GM21526 (cell line): ENCODE results near the gene TMEM62.
"Not testable (repeated sequence)": the region's sequence is repeated elsewhere in the genome, so short reads cannot be mapped to it uniquely, and the experiment has no call there.

Experiments
- ATAC-seq: cut with Tn5 transposase; IDR thresholded peaks from one replicate; pipeline ENCODE4 v1.9.1; 2021; ENCODE audit warnings: moderate library complexity; ENCODE audit not compliant: unreplicated experiment, low FRiP score

Gene TMEM62

DNA sequence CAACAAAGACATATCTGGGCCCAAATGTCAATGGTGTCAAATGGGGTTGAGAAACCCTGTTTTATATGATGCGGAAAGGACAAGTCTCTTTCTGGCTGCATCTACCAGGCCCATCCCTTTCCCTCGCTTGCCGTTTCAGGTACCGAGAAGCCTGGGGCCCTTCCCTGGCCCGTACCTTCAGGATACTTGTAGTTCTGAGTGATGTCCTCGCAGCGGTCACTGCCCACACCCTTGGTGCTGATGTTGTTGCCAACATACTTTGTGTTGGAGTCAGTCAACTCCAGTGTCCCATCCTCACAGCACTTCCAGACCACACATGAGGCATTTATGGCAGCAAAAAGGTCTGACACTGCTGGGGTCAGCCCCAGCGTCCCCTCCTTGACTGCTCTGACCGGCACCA lies 73.6 kb downstream of the TMEM62 start:
- no peak for ATAC-seq

DNA sequence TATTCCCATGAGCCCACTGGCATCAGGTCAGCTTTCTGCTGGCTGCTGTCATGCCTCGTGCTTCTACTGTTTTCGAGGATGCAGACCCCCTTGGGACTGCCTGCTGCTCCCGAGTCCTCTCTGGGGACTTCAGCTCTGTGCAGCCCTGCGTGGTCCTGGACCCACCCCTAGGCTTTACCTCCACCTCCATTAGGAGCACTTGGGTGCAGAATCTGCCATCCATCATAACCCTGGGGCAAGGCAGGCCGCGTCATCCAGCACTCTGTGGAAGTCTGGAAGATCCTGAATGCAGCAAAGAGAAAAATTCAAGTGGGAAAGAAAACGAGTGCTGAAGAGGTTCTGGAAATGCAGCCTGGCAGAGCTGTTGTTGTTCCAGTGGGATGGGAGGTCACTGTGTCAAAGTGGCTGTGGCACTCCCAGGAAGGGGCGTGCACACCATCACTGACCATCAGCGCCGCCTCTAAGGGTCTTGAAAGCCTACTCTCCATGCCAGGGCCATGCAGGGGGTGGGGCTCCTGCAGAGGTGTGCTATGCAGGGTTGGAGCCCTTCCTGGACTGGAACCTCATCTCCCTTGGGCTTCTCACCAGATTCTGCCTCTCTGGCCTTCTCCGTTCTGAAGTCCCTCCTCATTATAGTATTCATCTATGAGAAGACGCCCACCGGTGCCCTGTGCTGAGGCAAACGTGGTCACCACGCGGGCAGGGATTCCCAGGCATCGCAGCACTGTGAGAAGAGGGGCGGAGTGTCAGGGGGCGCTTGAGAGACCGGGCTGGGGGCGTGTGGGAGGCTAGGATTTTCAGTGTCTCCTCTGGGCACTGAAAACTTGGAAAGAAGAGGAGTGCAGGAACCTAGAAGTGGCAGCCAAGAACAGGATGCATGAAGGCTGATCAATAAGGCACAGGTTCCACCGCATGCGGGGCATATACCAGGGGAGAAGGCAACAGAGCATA lies 74.9 kb downstream of the TMEM62 start:
- no peak for ATAC-seq

DNA sequence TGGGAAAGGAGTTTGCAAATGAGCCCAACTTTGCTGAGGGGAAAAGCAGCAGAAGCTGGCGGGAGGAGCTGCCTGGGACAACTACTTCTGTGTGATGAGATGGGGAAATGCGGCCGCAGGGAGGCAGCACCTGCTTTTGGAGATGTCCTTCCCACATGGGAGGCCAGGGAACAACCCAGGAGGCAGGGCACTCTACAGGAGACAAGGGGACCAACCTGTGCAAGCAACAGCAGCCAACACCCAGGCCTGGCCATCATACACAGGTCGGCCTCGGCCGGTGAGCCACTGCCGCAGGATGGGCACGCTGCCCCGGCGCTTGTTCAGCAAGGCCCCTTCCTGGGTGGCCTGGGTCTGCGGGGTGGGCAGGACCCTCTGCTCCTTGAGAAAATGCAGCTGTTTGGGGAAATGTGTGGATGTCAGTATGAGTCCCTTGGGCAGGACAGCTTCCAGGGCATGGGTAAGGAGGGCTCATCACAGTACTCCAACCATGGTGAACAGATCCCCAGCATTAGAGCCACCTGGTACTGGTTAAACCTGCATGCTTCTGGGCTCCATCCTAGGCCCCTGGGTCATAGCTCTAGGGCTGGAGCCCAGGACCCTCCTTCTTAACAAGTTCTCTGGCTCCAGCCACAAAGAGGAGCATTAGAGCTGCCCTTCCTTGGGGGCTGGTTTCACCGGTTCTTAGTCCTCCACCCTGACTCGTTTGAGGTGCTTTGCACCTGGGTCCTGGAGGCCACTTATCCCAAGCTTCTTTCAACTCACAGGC lies 75.9 kb downstream of the TMEM62 start:
- no peak for ATAC-seq

DNA sequence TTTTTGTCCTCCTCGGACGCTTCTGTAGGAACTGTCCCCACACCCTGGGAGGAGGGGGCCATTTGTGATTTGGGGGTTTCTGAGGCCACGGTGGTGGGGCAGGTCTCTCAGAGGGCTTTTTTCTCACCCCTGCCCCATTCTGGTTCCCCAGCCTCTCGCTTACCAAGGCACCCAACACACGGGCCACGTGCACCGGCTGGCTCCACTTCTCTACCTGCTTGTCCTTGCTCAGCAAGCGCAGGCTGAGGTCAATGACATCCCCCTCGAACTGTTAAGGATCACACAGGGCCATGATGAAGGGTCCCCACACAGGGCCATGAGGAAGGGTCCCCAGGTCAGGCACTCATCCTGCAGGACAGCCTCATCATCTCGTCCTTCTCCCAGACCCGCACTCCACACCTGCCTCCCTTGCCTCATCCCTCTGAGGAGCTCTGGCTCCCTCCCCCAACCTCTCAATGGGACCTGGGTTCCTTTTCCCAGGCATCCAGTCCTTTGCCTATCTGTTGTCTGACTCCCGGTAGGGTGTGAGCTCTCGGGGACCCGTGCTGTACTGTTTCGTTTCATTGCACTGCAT lies 76.9 kb downstream of the TMEM62 start:
- no peak for ATAC-seq

DNA sequence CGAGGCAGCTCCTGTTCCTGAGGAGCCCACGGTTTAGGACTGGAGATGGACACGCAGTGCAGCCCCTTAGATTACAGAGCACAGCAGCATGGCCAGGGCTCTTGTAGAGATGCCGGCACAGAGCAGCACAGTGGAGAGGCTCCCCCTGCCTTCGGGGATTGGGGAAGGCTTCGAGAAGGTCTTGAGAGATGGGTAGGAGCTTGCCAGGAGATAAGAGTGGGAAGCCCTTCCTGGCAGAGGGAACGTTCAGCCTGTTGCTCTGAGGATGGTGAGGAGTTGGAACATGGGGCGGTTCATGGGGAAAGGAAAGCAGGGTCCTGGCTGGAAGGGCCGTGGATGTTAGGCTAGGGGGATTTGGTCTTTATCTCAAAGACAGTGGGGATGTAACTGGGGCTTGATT lies 77.4 kb downstream of the TMEM62 start:
- no peak for ATAC-seq

GRCh38 chr15:43211224-43211735 lies 77.9 kb downstream of the TMEM62 start:
- no peak for ATAC-seq

DNA sequence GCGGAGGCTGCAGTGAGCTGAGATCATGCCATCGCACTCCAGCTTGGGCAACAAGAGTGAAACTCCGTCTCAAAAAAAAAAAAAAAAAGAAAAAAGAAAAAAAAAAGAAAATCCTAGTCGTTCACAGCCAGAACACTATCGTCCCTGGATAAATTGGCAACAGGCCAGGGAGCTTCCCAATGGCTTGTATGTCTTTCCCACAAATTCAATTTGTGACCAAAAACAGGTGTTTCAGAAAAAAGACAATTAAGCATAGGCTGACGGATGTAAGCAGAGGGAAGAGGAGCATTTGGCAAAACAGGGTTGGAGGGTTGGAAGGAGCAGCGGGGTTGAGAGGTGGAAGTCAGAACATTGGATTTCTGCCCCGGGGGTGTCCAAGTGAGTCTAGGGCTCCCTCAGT lies 78.9 kb downstream of the TMEM62 start:
- ATAC-seq, result no peak

- ATAC-seq, result no peak
Observed at GRCh38 chr15:43212951-43213350, 79.6 kb downstream of the TMEM62 start.

GRCh38 chr15:43213466-43213865 lies 80.1 kb downstream of the TMEM62 start:
- no peak for ATAC-seq

GRCh38 chr15:43214169-43214568 lies 80.8 kb downstream of the TMEM62 start:
- ATAC-seq, result no peak

DNA sequence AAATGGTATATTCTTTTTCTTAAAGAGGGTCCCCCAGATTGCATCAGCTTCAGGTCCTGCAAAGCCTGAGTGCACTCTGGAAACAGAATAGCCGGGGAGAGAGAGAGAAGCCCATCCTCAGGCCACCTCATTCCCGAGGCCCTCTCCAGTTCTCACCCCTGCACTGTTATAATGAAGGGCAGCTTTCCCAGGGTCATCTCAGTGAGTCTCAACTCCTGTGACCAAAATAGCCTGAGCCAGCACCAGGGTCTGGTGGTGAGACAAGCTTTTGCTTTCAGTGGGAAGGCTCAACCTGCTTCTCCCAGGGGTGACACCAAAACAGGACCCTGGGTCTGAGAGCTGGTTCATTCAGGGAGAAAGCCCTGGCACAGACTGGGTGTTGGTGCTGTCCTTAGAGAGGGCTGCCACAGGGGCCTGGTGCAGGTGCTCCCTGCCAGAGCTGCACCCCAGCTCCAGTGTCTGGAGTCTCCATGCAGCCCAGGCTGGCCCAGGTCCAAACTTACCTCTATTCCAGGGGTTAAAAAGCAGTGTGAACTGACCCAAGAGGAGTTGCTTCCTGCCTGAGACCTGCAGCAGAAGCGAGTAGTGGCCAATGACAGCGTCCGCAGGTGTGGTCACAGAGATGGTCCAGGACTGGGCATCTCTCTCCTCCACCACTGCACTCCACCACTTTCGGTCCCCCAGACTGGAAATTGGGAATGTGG lies 81.4 kb downstream of the TMEM62 start:
- no peak for ATAC-seq

DNA sequence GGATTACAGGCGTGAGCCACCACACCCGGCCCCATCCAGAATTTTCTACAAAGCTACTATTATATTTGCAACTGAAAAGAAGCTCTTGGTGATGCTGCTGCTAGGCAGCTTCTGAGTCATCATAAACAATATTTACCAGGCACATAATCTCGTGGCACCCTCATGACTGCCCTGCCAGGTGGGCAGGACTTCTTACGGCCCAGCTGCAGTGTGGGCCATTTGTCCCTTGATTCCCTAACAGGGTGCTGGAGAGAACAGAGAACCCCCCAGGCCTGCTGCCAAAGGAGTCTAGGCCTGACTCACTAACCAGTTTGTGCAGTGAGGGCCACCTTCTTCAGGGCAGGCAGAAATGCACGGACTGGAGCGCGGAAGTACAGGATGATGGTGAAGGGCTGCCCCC lies 82.6 kb downstream of the TMEM62 start:
- ATAC-seq, result no peak

- ATAC-seq, result no peak
Observed at GRCh38 chr15:43218908-43219706, 85.7 kb downstream of the TMEM62 start.

DNA sequence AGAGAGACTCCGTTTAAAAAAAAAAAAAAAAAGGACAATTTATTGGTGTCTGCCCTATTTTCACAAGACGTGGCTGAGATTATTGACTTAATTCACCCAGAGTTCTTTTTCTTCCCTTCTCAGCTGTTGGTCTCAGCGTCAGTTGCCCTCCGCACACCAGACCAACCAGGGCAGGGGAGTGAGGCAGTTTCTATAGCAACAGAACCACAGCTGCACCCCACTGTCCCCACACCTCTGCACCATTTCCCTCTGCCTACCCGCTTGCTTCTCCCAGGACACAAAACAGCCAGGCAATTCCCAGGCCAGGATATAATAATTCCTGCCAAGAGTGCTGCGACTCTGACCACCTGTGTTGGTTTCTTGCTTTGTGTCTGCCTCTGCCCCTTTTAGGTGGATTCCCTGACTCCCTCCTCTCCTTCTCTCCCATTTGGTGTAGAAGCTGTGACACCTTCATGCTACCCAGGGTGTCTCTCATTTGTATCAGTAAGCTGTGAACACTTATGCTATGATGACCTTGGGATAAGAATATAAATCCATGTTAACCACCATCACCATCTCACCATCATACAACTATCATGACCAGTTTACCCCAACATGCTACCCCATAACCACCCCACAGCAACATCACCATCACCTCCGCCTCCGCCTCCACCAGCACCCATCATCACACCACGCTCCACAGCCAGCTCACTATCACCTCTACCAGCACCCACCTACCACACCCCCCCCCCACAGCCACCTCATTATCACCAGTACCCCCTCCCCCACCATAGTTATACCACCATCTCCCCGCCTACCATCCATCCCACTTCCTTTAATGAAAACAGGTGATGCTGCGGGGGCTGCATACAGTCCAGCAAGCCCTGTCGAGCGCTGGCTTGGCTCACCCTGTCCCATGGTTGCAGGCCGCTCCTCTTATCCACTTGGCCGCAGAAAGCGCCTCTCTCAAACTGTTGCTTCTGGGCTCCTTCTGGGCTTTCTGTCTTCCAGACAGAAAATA lies 86.8 kb downstream of the TMEM62 start:
- ATAC-seq, result no peak

- no peak for ATAC-seq
Observed at GRCh38 chr15:43220991-43221403, 87.6 kb downstream of the TMEM62 start, which contains the start of gene EPB42. Gene EPB42, minus strand, starts transcription at chr15:43221018. Its CDS starts 193 bp downstream, at chr15:43220825.

DNA sequence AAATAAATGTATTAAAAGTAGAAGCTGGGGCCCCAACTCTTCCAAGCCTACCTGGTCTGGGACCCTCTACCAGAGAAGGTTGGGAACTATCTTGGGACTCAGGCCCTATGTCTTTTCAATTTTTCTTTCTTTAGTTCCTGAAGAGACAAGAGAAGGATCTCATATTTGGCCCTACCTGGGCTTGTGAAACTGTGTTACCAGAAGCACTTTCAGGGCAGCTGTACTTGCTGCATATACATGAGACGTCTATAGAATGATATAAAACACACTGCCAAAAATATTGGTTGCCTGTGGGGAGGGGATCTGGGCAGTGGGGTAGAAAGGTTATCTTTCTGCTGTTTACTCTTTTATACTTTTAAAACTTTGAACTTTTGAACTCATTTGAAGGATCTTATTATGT lies 88.0 kb downstream of the TMEM62 start:
- no peak for ATAC-seq

DNA sequence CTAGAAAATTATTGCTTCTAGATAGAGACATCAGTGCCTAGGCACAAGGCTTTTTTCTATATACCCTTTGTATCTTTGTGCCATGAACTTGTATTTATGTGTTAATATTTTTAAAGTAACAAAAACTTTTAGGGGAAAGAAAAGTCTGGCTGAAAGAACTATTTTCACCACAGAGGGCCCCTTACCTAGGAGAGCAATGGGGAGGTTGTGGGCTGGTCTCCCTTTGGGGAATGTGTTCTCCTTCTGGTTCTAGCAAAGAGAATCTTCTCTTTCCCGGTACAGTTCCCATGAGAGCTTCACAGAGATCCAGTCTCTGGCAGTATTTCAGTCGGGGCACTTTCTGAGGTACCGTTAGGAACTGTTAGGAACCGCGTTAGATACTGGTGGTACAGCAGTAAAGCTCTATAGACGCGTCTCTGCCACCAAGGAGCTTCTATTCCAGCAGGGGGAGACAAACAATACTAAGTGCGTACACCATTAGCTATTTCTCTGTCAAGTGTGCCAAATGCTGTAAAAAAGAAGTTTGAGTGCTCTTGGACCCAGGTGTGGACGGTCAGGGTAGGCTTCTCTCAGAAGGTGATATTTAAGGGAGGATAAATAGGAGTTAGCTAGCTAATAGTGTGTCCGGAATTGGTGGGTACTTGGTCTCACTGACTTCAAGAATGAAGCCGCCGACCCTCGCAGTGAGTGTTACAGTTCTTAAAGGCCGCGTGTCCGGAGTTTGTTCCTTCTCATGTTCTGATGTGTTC lies 92.0 kb downstream of the TMEM62 start:
- no peak for ATAC-seq

- not testable (repeated sequence) for ATAC-seq
Observed at GRCh38 chr15:43225950-43226255, 92.5 kb downstream of the TMEM62 start.
